HepG2 (cell line): ENCODE results near the gene RELL1. TPM values are rescaled to one million over a fixed set of nuclear protein-coding genes. Genes with fewer than 3 reads are reported as not detected.

Source experiments
- BRD4 ChIP-seq: sonication (generic); formaldehyde crosslinking; IDR thresholded peaks from 2 replicates; pipeline ENCODE4 v1.4.0; 2020; ENCODE audit warnings: missing genetic modification reagents
- CEBPB ChIP-seq: IDR thresholded peaks from 2 replicates; pipeline ENCODE4 v1.6.1; 2011; ENCODE audit warnings: low read depth, low read length, improper control_type of control experiment, borderline replicate concordance
- REST ChIP-seq, 2 experiments: IDR thresholded peaks; 2 replicates each; pipeline ENCODE4 v1.6.1; 2011 to 2012; ENCODE audit warnings: low read length in 2 of 2, borderline replicate concordance in 1 of 2, low read depth in 1 of 2, mild to moderate bottlenecking in 1 of 2, moderate library complexity in 1 of 2
- TOE1 ChIP-seq: sonication (generic); formaldehyde crosslinking; IDR thresholded peaks from 2 replicates; pipeline ENCODE4 v1.4.0; 2020; ENCODE audit warnings: mild to moderate bottlenecking, missing genetic modification reagents
- YY1 ChIP-seq: IDR thresholded peaks from 2 replicates; pipeline ENCODE4 v1.6.1; 2011; ENCODE audit warnings: low read length, low read depth, moderate library complexity, mild to moderate bottlenecking; ENCODE audit not compliant: insufficient read depth, insufficient replicate concordance
- ZNF34 ChIP-seq: sonication (generic); formaldehyde crosslinking; IDR thresholded peaks from 2 replicates; pipeline ENCODE4 v1.4.0; 2020; ENCODE audit warnings: mild to moderate bottlenecking, missing genetic modification reagents, borderline replicate concordance
- ZNF710 ChIP-seq: sonication (generic); formaldehyde crosslinking; IDR thresholded peaks from 2 replicates; pipeline ENCODE4 v1.5.0; 2020; ENCODE audit warnings: mild to moderate bottlenecking, missing genetic modification reagents, borderline replicate concordance
- polyA plus RNA-seq, 8 experiments: library from polyadenylated mRNA; depleted of rRNA in 3 of 8; stranded (reverse) in 7 of 8; unstranded in 1 of 8; fragments of >200 nt; fragmentation: Illumina TruSeq in 4 of 8; extraction: Trizol in 4 of 8; gene quantifications; 2 replicates each; pipeline versions ENCODE4 v1.2.1 to v1.2.3, GENCODE V29; 2011 to 2016; ENCODE audit warnings: low read depth in 4 of 8, missing spikeins in 1 of 8, mixed read lengths in 1 of 8; ENCODE audit not compliant: insufficient read depth in 1 of 8
- total RNA-seq, 5 experiments: library from RNA; depleted of rRNA; stranded (reverse); fragments of >200 nt; fragmentation: Illumina TruSeq; extraction: Trizol; gene quantifications; 2 replicates each; pipeline ENCODE4 v1.2.3, GENCODE V29; 2016; ENCODE audit warnings: low read depth in 1 of 5
- TF ChIP-seq, protein P1 (sequence below): sonication (generic); formaldehyde crosslinking; IDR thresholded peaks from 2 replicates; pipeline ENCODE4 v1.8.1; 2022; ENCODE audit warnings: low read depth, mild to moderate bottlenecking, missing genetic modification reagents
- TF ChIP-seq, protein P2 (sequence below), 2 experiments: sonication (generic) in 1 of 2; formaldehyde crosslinking in 1 of 2; IDR thresholded peaks; 2 replicates each; pipeline versions ENCODE4 v1.6.1 to v1.9.0; 2014 to 2022; ENCODE audit warnings: antibody characterized with exemption in 1 of 2, borderline replicate concordance in 1 of 2, inconsistent platforms in 1 of 2, low read depth in 1 of 2, missing genetic modification reagents in 1 of 2
- TF ChIP-seq, protein P3 (sequence below): sonication (generic); formaldehyde crosslinking; IDR thresholded peaks from 2 replicates; pipeline ENCODE4 v1.4.0; 2020; ENCODE audit warnings: missing genetic modification reagents

RELL1 gene
- total and polyA plus RNA-seq, 2 of the 13 experiments (the other 11 are each of a cell fraction or from before 2014, with no cell fraction given), result 8.4 to 58.4 TPM

DNA sequence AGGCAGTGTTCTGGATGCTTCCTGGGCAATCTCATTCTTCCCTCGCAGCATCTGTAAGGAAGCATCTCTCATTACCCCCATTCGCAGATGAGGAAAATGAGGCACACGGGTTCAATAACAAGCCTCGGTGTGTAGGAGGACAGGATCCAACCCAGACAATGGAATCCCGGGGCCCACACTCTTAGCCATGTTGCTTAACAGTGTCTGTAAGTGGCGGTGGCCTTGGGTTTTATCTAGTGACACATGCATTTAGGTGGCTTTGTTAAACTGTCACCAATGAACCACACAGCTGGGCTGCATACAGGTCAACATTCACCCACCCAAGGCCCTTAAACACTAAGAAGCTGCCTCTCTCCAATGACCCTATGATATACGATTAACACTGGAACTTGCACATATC lies 22.6 kb downstream of the RELL1 start (continued):
- no peak for TF ChIP-seq BRD4 (CRISPR knock-in tag)
- TF ChIP-seq, protein P1, sequence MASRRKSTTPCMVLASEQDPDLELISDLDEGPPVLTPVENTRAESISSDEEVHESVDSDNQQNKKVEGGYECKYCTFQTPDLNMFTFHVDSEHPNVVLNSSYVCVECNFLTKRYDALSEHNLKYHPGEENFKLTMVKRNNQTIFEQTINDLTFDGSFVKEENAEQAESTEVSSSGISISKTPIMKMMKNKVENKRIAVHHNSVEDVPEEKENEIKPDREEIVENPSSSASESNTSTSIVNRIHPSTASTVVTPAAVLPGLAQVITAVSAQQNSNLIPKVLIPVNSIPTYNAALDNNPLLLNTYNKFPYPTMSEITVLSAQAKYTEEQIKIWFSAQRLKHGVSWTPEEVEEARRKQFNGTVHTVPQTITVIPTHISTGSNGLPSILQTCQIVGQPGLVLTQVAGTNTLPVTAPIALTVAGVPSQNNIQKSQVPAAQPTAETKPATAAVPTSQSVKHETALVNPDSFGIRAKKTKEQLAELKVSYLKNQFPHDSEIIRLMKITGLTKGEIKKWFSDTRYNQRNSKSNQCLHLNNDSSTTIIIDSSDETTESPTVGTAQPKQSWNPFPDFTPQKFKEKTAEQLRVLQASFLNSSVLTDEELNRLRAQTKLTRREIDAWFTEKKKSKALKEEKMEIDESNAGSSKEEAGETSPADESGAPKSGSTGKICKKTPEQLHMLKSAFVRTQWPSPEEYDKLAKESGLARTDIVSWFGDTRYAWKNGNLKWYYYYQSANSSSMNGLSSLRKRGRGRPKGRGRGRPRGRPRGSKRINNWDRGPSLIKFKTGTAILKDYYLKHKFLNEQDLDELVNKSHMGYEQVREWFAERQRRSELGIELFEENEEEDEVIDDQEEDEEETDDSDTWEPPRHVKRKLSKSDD (CRISPR knock-in tag), result 0 out of 2 replicates have a peak, but pooled peaks have one; percentile 27
- TF ChIP-seq TOE1 (CRISPR knock-in tag), result no peak
- TF ChIP-seq ZNF34 (CRISPR knock-in tag), result no peak
- peak; percentile 92 for TF ChIP-seq CEBPB
- TF ChIP-seq ZNF710 (CRISPR knock-in tag), result peak; percentile 24; the same call in 1 of the 2 replicates
- TF ChIP-seq, protein P2, sequence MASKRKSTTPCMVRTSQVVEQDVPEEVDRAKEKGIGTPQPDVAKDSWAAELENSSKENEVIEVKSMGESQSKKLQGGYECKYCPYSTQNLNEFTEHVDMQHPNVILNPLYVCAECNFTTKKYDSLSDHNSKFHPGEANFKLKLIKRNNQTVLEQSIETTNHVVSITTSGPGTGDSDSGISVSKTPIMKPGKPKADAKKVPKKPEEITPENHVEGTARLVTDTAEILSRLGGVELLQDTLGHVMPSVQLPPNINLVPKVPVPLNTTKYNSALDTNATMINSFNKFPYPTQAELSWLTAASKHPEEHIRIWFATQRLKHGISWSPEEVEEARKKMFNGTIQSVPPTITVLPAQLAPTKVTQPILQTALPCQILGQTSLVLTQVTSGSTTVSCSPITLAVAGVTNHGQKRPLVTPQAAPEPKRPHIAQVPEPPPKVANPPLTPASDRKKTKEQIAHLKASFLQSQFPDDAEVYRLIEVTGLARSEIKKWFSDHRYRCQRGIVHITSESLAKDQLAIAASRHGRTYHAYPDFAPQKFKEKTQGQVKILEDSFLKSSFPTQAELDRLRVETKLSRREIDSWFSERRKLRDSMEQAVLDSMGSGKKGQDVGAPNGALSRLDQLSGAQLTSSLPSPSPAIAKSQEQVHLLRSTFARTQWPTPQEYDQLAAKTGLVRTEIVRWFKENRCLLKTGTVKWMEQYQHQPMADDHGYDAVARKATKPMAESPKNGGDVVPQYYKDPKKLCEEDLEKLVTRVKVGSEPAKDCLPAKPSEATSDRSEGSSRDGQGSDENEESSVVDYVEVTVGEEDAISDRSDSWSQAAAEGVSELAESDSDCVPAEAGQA (IDR thresholded peaks at IDR 0.05; ENCODE audit: low read depth), result no peak
- TF ChIP-seq, protein P2 (CRISPR knock-in tag; IDR thresholded peaks at IDR 0.05; ENCODE audit: borderline replicate concordance), result no peak
- TF ChIP-seq, protein P3, sequence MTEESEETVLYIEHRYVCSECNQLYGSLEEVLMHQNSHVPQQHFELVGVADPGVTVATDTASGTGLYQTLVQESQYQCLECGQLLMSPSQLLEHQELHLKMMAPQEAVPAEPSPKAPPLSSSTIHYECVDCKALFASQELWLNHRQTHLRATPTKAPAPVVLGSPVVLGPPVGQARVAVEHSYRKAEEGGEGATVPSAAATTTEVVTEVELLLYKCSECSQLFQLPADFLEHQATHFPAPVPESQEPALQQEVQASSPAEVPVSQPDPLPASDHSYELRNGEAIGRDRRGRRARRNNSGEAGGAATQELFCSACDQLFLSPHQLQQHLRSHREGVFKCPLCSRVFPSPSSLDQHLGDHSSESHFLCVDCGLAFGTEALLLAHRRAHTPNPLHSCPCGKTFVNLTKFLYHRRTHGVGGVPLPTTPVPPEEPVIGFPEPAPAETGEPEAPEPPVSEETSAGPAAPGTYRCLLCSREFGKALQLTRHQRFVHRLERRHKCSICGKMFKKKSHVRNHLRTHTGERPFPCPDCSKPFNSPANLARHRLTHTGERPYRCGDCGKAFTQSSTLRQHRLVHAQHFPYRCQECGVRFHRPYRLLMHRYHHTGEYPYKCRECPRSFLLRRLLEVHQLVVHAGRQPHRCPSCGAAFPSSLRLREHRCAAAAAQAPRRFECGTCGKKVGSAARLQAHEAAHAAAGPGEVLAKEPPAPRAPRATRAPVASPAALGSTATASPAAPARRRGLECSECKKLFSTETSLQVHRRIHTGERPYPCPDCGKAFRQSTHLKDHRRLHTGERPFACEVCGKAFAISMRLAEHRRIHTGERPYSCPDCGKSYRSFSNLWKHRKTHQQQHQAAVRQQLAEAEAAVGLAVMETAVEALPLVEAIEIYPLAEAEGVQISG (CRISPR knock-in tag), result no peak
- TF ChIP-seq REST (IDR thresholded peaks at IDR 0.05; ENCODE audit: borderline replicate concordance in 1 of 2, low read depth in 1 of 2, low read length in 2 of 2), result peak in 1 of 2 experiments; percentile 50; a peak in 2 of 4 replicates
- TF ChIP-seq YY1, result peak; percentile 19
